Osteoblast (primary cell): ENCODE data around the gene HADHA. TPM values are rescaled to one million over a fixed set of nuclear protein-coding genes. Genes with fewer than 3 reads are reported as not detected.

ENCODE experiments used
- DNase-seq: peaks from one replicate; pipeline ENCODE4 v3.0.0; 2011; ENCODE audit warnings: low spot score, mixed read lengths; ENCODE audit not compliant: insufficient read length; ENCODE audit errors: missing footprints
- H2AFZ ChIP-seq: 2 replicates; pipeline ENCODE4 v1.6.0; 2011; ENCODE audit warnings: mild to moderate bottlenecking, low read length
- H3K27ac ChIP-seq: 2 replicates; pipeline ENCODE4 v1.5.1; 2011; ENCODE audit warnings: mild to moderate bottlenecking, low read depth, low read length, moderate library complexity
- H3K27me3 ChIP-seq: 2 replicates; pipeline ENCODE4 v1.6.0; 2012; ENCODE audit warnings: mild to moderate bottlenecking, control low read depth, inconsistent platforms, low read length, moderate library complexity; ENCODE audit not compliant: insufficient read depth
- H3K36me3 ChIP-seq: 2 replicates; pipeline ENCODE4 v1.5.1; 2011; ENCODE audit warnings: mild to moderate bottlenecking, low read length, control low read depth, moderate library complexity; ENCODE audit not compliant: insufficient read depth
- H3K4me1 ChIP-seq: 2 replicates; pipeline ENCODE4 v1.5.1; 2011; ENCODE audit warnings: mild to moderate bottlenecking, low read length, control low read depth, moderate library complexity; ENCODE audit not compliant: insufficient read depth
- H3K4me2 ChIP-seq: 2 replicates; pipeline ENCODE4 v1.6.0; 2011; ENCODE audit warnings: mild to moderate bottlenecking, low read length; ENCODE audit not compliant: insufficient read depth
- H3K4me3 ChIP-seq: fragments of 200-600 bp; sonication (generic); 3 replicates; pipeline ENCODE4 v1.5.1; 2012; ENCODE audit warnings: mild to moderate bottlenecking, low read length, inconsistent platforms; ENCODE audit not compliant: insufficient read depth
- H3K79me2 ChIP-seq: 2 replicates; pipeline ENCODE4 v1.6.0; 2012; ENCODE audit warnings: mild to moderate bottlenecking, low read length, control low read depth, inconsistent platforms; ENCODE audit not compliant: insufficient read depth
- H3K9me3 ChIP-seq: 2 replicates; pipeline ENCODE4 v1.5.1; 2011; ENCODE audit warnings: low read depth, low read length, control low read depth
- H4K20me1 ChIP-seq: 2 replicates; pipeline ENCODE4 v1.6.0; 2012; ENCODE audit warnings: mild to moderate bottlenecking, low read length, control low read depth; ENCODE audit not compliant: insufficient read depth
- total RNA-seq: library from RNA; depleted of rRNA; stranded (reverse); fragments of >200 nt; gene quantifications from 2 replicates; pipeline ENCODE4 v1.2.3, GENCODE V29; 2012
- TF ChIP-seq, protein P1 (sequence below): IDR thresholded peaks from 2 replicates; pipeline ENCODE4 v1.5.1; 2011; ENCODE audit warnings: mild to moderate bottlenecking, low read depth, low read length, moderate library complexity; ENCODE audit errors: extremely low read depth

Gene HADHA
- total RNA-seq, 1 donor = 113 TPM

- H3K9me3 ChIP-seq = no peaks in the 10 kb centered on the region
- DNase-seq = no peak
- H3K79me2 ChIP-seq = peaks cover 54% of the 10 kb centered on the region
- H3K4me3 ChIP-seq = no peak overlapping the region
- peaks cover 27% of the 10 kb centered on the region for H4K20me1 ChIP-seq
- H3K27me3 ChIP-seq = no peaks in the 10 kb centered on the region
- H3K4me1 ChIP-seq = peaks cover 34% of the 10 kb centered on the region
- peaks cover 40% of the 10 kb centered on the region for H3K36me3 ChIP-seq
- no peak overlapping the region for H3K27ac ChIP-seq
- TF ChIP-seq, protein P1, sequence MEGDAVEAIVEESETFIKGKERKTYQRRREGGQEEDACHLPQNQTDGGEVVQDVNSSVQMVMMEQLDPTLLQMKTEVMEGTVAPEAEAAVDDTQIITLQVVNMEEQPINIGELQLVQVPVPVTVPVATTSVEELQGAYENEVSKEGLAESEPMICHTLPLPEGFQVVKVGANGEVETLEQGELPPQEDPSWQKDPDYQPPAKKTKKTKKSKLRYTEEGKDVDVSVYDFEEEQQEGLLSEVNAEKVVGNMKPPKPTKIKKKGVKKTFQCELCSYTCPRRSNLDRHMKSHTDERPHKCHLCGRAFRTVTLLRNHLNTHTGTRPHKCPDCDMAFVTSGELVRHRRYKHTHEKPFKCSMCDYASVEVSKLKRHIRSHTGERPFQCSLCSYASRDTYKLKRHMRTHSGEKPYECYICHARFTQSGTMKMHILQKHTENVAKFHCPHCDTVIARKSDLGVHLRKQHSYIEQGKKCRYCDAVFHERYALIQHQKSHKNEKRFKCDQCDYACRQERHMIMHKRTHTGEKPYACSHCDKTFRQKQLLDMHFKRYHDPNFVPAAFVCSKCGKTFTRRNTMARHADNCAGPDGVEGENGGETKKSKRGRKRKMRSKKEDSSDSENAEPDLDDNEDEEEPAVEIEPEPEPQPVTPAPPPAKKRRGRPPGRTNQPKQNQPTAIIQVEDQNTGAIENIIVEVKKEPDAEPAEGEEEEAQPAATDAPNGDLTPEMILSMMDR = no peak
- no peak overlapping the region for H3K4me2 ChIP-seq
- no peak overlapping the region for H2AFZ ChIP-seq
Observed at GRCh38 chr2:26238311-26238958, 6.0 kb downstream of the HADHA start.

DNA sequence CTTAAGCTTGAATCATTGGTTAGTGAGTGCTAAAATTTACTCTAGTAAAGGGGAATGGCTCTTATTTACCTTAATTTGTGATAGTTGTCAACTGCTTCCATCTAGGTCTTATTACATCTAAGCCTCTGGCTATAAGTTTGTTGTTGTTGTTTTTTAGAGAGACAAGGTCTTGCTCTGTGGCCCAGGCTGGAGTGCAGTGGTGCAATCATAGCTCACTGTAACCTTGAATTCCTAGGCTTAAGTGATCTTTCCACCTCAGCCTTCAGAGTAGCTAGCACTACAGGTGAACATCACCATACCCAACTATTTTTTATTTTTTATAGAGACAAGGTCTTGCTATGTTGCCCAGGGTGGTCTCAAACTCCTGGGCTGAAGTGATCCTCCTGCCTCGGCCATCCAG is 6.6 kb downstream of the HADHA start:
- Histone ChIP-seq H3K27ac (no peak overlapping the region), H3K79me2 (peaks cover 49% of the 10 kb centered on the region)

GRCh38 chr2:26235089-26235488 is 9.3 kb downstream of the HADHA start:
- TF ChIP-seq, protein P1 = peak; percentile 27
- Histone ChIP-seq H3K27me3 (no peaks in the 10 kb centered on the region), H3K4me1 (peaks cover 13% of the 10 kb centered on the region), H3K9me3 (no peaks in the 10 kb centered on the region), H3K36me3 (peaks cover 70% of the 10 kb centered on the region), H3K27ac (no peak overlapping the region), H3K4me3 (no peak overlapping the region), H3K4me2 (no peak overlapping the region), H3K79me2 (peaks cover 21% of the 10 kb centered on the region), H2AFZ (no peak overlapping the region), H4K20me1 (peaks cover 18% of the 10 kb centered on the region)
- DNase-seq = no peak

More for the DNA sequence above, 6.6 kb downstream of the HADHA start:
- Histone ChIP-seq H4K20me1 (peaks cover 27% of the 10 kb centered on the region), H3K4me2 (no peak overlapping the region), H3K36me3 (peaks cover 45% of the 10 kb centered on the region), H3K4me1 (peaks cover 34% of the 10 kb centered on the region), H3K27me3 (no peaks in the 10 kb centered on the region), H3K9me3 (no peaks in the 10 kb centered on the region), H2AFZ (no peak overlapping the region), H3K4me3 (no peak overlapping the region)
- DNase-seq = no peak
- TF ChIP-seq, protein P1 = no peak

- peak; percentile 14 for DNase-seq
- Histone ChIP-seq H4K20me1 (no peaks in the 10 kb centered on the region), H3K4me3 (no peak overlapping the region), H3K9me3 (no peaks in the 10 kb centered on the region), H3K4me1 (no peaks in the 10 kb centered on the region), H3K36me3 (peaks cover 86% of the 10 kb centered on the region), H2AFZ (no peak overlapping the region), H3K79me2 (peaks cover 2% of the 10 kb centered on the region), H3K27me3 (no peaks in the 10 kb centered on the region), H3K4me2 (no peak overlapping the region), H3K27ac (no peak overlapping the region)
- TF ChIP-seq, protein P1 = no peak
Observed at GRCh38 chr2:26230806-26231205, 13.6 kb downstream of the HADHA start.
